HTR-8/SVneo (cell line): ENCODE data around the gene LRRTM4.

Experiments
- DNase-seq: peaks from one replicate; pipeline ENCODE4 v3.0.0; 2011; ENCODE audit warnings: low spot score, mixed read lengths; ENCODE audit not compliant: insufficient read length
- FAIRE-seq: peaks from 2 replicates; lab custom pipeline; 2011; peaks lifted over from hg19 to GRCh38; lab: Jason Lieb, UNC

Gene LRRTM4

DNA sequence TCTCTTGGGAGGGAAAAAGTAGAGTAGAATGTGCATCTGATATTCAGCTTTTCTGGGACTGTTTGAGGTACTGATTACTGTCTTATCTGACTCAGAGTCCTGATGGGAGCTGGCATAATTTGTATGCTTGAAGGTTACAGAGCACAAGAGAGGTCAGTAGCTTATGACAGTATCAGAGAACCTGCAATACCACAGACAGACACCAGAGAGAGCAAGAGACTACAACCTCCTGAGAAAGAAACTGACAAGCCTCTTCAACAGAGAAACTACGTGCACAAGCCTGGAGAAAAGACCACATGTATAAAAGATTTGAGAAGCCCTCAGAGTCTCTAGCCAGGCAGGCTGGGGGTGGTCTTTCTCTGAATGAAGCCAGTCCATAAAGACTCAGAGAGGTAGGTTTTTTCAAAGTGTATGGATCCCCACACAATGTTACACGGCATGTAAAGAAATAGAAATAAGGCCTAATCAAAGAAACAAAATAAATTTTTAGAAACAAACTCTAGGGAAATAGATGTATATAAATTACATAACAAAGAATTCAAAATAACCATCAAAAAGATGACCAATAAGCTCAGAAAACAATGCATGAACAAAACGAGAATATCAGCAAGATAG, 568.3 kb downstream of the LRRTM4 start:
- FAIRE-seq (no peak), DNase-seq (no peak)

GRCh38 chr2:76946631-76947145, 575.5 kb downstream of the LRRTM4 start:
- no peak for FAIRE-seq

DNA sequence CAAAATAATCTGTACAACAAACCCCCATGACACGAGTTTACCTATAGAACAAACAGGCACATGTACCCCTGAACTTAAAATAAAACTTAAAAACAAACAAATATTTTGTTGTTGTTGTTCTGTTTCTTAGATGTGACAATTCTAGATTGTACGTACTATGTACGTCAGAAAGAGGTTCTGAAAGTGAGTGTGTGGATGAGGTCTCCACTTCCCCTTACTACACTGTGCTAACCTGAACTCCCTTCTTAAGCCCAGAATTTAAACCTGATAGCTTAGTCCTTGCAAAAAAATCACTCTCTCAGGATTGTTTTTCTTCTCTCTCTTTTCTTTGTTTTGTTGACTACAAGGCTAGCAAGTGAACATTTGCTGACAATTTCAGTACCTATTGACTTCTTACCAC, 581.6 kb downstream of the LRRTM4 start:
- no peak for FAIRE-seq
- no peak for DNase-seq

More at GRCh38 chr2:76946631-76947145, 575.5 kb downstream of the LRRTM4 start:
- DNase-seq: no peak

DNA sequence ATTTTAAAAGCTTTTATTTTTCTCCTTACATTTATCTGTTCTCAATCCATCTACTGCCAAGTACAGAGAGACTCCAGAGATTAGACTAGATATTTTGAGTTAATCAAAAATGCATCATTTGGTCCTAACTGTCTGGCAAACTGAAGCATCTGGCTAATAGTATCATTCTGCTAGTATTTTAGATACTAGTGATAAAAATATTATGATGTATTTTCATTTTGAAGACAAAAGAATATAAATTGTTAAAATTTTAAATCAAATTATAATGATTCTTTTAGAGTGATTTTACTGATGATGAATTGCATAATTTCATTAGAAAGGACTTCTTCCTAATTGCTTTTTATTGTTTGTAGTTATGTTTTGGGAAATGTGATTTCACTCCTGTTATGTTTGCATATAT, 584.0 kb downstream of the LRRTM4 start:
- no peak for FAIRE-seq
- no peak for DNase-seq

GRCh38 chr2:76932550-76932949, 589.6 kb downstream of the LRRTM4 start:
- FAIRE-seq (no peak), DNase-seq (no peak)

DNA sequence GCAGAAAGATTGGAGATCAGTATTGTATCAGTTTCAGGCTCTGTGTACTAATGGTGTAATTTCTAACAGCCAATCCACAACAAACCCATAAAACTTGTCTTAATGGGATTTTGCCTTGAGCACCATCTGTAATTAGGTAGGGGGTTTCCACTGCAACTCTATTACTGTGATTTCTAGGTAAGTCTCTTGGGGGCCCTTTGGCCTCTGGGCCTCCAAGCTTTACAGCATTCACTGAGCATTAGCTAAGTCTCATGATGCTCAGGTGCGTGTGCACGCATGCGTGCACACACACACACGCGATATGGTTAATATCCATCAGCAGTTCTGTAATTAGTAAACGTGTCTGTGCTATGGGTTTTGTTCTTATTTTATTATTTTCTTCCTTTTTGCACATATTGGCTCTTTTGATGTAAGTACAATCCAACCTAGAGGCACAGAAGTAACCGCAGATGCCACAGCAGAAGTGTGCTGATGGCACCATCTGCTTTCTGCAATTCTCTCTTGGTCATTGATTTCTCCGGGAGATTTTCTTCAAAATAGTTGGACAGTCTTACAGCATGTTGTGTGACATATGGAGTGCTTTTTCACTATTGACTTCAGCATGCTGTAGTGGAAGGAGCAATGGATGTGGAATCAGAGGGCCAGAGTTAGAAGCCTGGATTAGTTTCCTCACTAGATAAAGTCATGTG, 592.0 kb downstream of the LRRTM4 start:
- DNase-seq: no peak
- FAIRE-seq: no peak

GRCh38 chr2:76928026-76928425, 594.1 kb downstream of the LRRTM4 start:
- FAIRE-seq (no peak), DNase-seq (no peak)

DNA sequence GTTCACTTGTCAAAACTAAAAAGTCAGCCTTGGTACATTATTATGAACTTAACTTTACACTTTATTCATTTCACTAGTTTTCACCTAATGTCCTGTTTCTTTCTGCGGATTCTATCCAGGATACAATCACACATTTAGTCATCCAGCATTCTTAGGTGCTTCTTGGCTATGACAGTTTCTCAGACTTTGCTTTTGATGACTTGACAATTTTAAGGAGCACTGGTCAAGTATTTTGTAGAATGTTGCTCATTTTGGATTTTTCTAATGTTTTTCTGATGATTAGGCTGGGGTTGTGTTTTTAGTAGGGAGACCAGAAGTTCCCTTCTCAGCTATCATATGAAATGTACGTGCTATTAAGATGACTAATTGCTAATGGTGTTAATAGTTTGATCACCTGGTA, 601.2 kb downstream of the LRRTM4 start:
- no peak for FAIRE-seq
- no peak for DNase-seq

GRCh38 chr2:76895469-76895868, 626.7 kb downstream of the LRRTM4 start:
- FAIRE-seq: no peak

GRCh38 chr2:76870581-76870980, 651.6 kb downstream of the LRRTM4 start:
- no peak for DNase-seq
- no peak for FAIRE-seq

More at GRCh38 chr2:76895469-76895868, 626.7 kb downstream of the LRRTM4 start:
- DNase-seq: no peak

DNA sequence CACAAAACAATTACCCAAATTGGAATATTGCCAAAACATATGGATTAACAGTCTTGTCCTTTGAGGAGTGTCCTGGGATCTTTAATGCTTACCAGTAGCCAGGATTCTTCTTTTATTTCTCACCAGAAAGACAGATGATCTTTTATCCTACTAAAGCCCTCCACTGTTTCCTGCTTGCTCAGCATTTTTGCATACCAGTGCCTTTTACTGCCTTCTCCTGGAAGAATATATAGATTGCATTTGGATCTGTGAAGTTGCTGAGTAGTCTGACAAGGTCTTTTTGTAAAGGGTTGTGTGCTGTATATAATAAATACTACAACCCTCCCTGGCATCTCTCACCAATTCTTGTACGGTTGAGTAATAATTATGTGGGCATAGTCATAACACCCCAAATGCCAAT, 652.2 kb downstream of the LRRTM4 start:
- DNase-seq (no peak), FAIRE-seq (no peak)

DNA sequence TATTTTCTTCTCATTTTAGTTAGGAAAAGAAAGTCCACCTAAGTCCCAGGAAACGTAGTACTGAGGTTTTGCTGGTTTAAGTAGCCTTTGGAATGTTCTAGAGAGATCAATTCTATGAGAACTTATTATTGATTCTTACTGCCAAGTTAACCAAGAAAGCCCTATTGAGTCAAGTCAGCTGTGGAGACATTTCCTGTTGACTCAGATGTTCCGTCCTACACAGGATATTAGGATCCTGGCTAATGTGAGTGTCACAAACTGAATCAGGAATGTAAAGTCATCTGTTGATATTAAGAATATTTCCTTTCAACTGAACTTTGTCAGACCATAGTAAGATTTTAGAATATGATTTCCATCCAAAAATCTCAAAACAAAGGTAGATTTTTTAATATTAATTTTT, 654.3 kb downstream of the LRRTM4 start:
- no peak for FAIRE-seq
- no peak for DNase-seq

DNA sequence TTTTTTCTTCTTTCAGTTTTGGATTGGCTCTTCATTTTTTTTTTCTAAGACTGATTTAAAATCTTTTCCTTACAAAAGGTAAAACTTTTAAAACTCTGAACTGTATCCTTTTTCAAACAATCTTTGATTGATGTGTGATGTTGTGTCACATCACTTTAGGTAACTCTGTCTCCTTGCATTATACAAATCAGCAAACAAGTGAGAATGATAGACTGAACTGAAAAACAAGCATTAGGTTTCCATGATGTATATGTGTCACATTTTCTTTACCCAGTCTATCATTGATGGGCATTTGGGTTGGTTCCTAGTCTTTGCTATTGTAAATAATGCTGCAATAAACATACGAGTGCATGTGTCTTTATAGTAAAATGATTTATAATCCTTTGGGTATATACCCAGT, 655.7 kb downstream of the LRRTM4 start:
- FAIRE-seq (no peak), DNase-seq (no peak)

GRCh38 chr2:76862901-76863300, 659.3 kb downstream of the LRRTM4 start:
- DNase-seq (no peak), FAIRE-seq (no peak)

- DNase-seq (no peak), FAIRE-seq (no peak)
Measured at GRCh38 chr2:76861708-76862107, 660.5 kb downstream of the LRRTM4 start.

- DNase-seq (no peak), FAIRE-seq (no peak)
Measured at GRCh38 chr2:76851000-76851399, 671.2 kb downstream of the LRRTM4 start.

DNA sequence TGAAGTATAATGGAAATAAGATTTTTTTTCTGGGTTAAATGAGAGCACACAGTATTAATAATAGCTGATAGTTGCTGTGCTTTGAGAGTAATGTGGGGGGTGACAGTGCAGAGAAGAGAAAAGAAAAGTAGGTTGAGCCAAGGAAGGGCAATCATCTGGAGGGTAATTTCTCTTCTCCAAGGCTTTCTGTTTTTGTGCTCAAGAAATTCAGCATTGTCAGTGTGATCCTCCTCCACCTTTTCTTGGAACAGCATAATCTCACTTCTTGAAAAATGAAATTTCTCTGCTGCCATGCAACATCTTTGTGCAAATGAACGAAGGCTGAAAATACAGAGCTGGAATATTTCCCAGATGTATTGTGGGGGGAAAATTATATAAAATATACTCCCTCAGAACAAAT, 673.1 kb downstream of the LRRTM4 start:
- FAIRE-seq: no peak
- DNase-seq: no peak

DNA sequence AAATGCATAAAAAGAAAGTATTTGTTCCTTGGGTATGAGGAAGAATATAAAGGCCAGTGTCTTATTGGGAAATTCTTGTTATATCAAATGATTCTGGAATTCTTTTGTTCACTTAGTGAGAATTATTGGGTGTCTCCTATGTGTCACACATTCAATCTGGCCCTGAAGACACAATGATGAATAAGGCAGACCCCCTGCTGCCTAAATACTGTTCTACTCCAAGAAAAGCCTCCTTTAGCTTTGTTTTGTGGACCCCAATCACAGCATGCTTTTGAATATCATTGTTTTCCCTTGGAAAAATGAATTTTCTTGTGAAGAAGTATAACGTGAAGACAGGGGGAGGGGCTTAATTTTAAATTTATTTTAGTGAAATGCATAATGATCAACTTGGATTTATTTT, 682.4 kb downstream of the LRRTM4 start:
- DNase-seq (no peak), FAIRE-seq (no peak)

- FAIRE-seq (no peak), DNase-seq (no peak)
Measured at GRCh38 chr2:76829374-76830234, 692.6 kb downstream of the LRRTM4 start.

DNA sequence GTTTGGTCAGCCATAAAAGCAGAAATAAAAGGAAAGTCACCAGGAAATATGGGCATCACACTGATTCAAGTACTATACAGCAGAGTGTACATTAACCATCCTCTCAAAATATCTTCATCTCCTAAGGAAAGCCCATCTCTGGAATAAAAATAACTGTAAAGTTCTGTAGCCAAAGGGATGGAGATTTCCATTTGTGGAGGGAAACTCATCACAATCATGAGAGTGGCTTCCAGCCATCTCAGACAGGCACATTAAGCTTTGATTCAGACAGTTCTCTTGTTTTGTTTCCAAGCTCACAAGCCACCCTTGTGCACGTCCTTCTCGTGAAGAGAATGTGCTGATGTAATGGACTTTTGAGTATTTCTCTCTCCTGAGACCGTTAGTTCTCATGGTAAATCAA, 695.5 kb downstream of the LRRTM4 start:
- DNase-seq (no peak), FAIRE-seq (no peak)
